Prostate gland (tissue), 2 donors: ENCODE measurements around the gene CEACAM16. TPM values are rescaled to one million over a fixed set of nuclear protein-coding genes. Genes with fewer than 3 reads are reported as not detected.
"Not testable (repeated sequence)": the region's sequence is repeated elsewhere in the genome, so short reads cannot be mapped to it uniquely, and the experiment has no call there.

Source experiments
- DNase-seq: peaks from one replicate; pipeline ENCODE4 v3.0.0-alpha.2; 2019; ENCODE audit warnings: low spot score
- H3K27ac ChIP-seq, 2 donors: fragments of 200-600 bp; sonication (generic); 2 replicates each; pipeline ENCODE4 v1.5.1; 2017 to 2019
- H3K27me3 ChIP-seq: fragments of 200-600 bp; sonication (generic); replicated peaks from 2 replicates; pipeline ENCODE4 v1.5.1; 2019; ENCODE audit not compliant: insufficient read depth
- H3K36me3 ChIP-seq, 2 donors: fragments of 200-600 bp; sonication (generic); 1 replicate in 1 of 2; 2 replicates in 1 of 2; pipeline versions ENCODE4 v1.5.1 to v1.8.1; 2017 to 2019
- H3K4me1 ChIP-seq: fragments of 200-600 bp; sonication (generic); replicated peaks from 2 replicates; pipeline ENCODE4 v1.5.1; 2019
- H3K4me3 ChIP-seq, 2 donors: fragments of 200-600 bp; sonication (generic); 2 replicates each; pipeline ENCODE4 v1.5.1; 2017 to 2019
- H3K9me3 ChIP-seq: fragments of 200-600 bp; sonication (generic); 2 replicates; pipeline ENCODE4 v1.5.1; 2017
- POLR2A ChIP-seq: fragments of 450-650 bp; IDR thresholded peaks from one replicate; pipeline ENCODE4 v1.6.1; 2016; ENCODE audit warnings: antibody characterized with exemption, mild to moderate bottlenecking
- POLR2AphosphoS5 ChIP-seq: sonication (generic); formaldehyde crosslinking; IDR thresholded peaks from one replicate; pipeline ENCODE4 v1.6.1; 2017; ENCODE audit warnings: antibody characterized with exemption
- WGBS: methylation state at CpG from one replicate; pipeline ENCODE4 v1.1.5; 2018; 5-methylcytosine and 5-hydroxymethylcytosine counted together
- intact Hi-C: fragments of 100-400 bp; cut with DNase I; formaldehyde crosslinking; loops from one replicate; pipeline ENCODE4 v1.14.2; 2022
- total RNA-seq, 2 donors: library from RNA; depleted of rRNA; stranded (reverse); fragments of >200 nt; gene quantifications; one replicate each; pipeline ENCODE4 v1.1.0, GENCODE V29; 2016
- TF ChIP-seq, protein P1 (sequence below), 4 experiments: fragments of 200-600 bp in 2 of 4; fragments of 450-650 bp in 2 of 4; sonication (generic) in 2 of 4; IDR thresholded peaks; 1 replicate in 3 of 4; 2 replicates in 1 of 4; pipeline ENCODE4 v1.5.1; 2016 to 2019; ENCODE audit warnings: antibody characterized with exemption in 4 of 4, mild to moderate bottlenecking in 2 of 4, moderate library complexity in 2 of 4

Gene CEACAM16
- total RNA-seq, 2 donors from 2014 or later: not detected

- Histone ChIP-seq H3K36me3 (no peaks in the 10 kb centered on the region), H3K27ac (no peak overlapping the region), H3K4me1 (peaks cover 5% of the 10 kb centered on the region), H3K27me3 (no peaks in the 10 kb centered on the region), H3K4me3 (no peak overlapping the region), H3K9me3 (no peaks in the 10 kb centered on the region)
- TF ChIP-seq POLR2AphosphoS5: no peak
- no peak for TF ChIP-seq POLR2A
- TF ChIP-seq, protein P1, sequence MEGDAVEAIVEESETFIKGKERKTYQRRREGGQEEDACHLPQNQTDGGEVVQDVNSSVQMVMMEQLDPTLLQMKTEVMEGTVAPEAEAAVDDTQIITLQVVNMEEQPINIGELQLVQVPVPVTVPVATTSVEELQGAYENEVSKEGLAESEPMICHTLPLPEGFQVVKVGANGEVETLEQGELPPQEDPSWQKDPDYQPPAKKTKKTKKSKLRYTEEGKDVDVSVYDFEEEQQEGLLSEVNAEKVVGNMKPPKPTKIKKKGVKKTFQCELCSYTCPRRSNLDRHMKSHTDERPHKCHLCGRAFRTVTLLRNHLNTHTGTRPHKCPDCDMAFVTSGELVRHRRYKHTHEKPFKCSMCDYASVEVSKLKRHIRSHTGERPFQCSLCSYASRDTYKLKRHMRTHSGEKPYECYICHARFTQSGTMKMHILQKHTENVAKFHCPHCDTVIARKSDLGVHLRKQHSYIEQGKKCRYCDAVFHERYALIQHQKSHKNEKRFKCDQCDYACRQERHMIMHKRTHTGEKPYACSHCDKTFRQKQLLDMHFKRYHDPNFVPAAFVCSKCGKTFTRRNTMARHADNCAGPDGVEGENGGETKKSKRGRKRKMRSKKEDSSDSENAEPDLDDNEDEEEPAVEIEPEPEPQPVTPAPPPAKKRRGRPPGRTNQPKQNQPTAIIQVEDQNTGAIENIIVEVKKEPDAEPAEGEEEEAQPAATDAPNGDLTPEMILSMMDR (IDR thresholded peaks at IDR 0.05): no peak
- DNase-seq: no peak
- intact Hi-C loops: no loop called here
- WGBS: 74% methylated on average over 8 of the region's 8 CpGs
Observed at GRCh38 chr19:44719262-44719701, 20.3 kb downstream of the CEACAM16 start.

- H3K27me3 ChIP-seq, DNase-seq, H3K36me3 ChIP-seq, H3K4me3 ChIP-seq, intact Hi-C loops, H3K9me3 ChIP-seq, H3K27ac ChIP-seq, H3K4me1 ChIP-seq: not testable (repeated sequence)
- 95% methylated on average over 9 of the region's 9 CpGs for WGBS
Observed at GRCh38 chr19:44720396-44720795, 21.4 kb downstream of the CEACAM16 start.

GRCh38 chr19:44720945-44721344 lies 22.0 kb downstream of the CEACAM16 start:
- H3K4me1 ChIP-seq: peaks cover 5% of the 10 kb centered on the region
- no peaks in the 10 kb centered on the region for H3K27me3 ChIP-seq
- TF ChIP-seq POLR2AphosphoS5 (no peak), POLR2A (no peak)
- TF ChIP-seq, protein P1 (IDR thresholded peaks at IDR 0.05): no peak
- no peak overlapping the region for H3K27ac ChIP-seq
- no peaks in the 10 kb centered on the region for H3K9me3 ChIP-seq
- 79% methylated on average over 6 of the region's 6 CpGs for WGBS
- intact Hi-C loops: no loop called here
- no peak overlapping the region for H3K4me3 ChIP-seq
- H3K36me3 ChIP-seq: no peaks in the 10 kb centered on the region
- no peak for DNase-seq

DNA sequence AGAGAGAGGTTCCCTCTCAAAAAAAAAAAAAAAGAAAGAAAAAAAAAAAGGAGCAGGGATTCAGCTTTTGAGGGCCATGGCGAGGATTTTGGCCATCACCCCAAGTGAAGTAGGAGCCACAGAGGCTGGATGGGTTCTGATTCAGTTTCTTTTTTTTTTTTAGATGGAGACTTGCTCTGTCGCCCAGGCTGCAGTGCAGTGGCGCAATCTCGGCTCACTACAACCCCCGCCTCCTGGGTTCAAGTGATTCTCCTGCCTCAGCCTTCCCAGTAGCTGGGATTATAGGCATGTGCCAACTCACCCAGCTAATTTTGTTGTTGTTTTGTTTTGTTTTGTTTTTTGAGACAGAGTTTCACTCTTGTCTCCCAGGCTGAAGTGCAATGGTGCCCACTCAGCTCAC lies 22.4 kb downstream of the CEACAM16 start:
- H3K27ac ChIP-seq, H3K36me3 ChIP-seq, DNase-seq, H3K9me3 ChIP-seq, H3K4me1 ChIP-seq, H3K4me3 ChIP-seq, H3K27me3 ChIP-seq, intact Hi-C loops: not testable (repeated sequence)
- WGBS: 90% methylated on average over 5 of the region's 5 CpGs

DNA sequence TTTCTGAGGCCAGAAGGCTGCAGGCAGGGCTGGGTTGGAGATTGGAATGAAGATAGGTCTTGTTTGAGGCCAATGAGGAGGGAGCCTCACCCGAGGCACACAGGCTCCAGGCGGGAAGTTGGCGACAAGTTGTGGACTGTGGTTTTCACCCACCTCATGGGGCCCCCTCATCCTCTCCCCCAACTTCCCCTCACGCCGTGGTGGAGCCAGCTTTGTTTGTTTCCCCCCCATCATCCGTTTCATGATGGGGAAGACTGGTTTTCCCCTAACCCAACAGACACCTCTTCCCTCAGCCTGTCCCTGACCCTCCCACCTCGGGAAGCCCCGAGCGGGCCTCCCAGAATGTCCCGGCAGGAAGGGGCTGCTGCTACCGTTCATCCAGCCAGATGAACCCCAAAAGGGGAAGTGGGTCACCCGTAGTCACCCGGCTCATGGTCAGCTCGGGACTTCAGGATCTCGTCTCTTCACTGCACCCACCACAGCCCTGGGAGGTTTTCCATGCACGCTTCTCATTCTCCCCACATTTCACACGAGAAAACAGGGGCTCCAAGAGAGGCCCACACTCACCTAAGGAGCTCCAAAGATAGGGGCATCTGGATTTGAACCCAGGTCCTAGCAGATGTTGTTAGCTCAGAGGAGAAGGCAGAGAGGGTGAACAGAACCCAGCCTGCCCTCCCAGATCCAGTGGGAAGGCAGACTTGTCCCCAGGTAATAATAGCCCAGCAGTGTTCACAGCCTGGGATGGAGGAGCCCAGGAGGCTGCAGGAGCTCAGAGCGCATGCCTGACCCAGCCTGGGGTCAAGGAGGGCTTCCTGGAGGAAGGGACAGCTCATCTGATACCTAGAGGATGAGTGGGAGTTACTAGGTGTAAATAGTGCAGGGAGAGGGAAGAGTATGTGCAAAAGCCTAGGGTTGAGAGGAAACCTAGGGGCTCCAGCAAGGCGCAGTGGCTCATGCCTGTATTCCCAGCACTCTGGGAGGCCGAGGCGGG lies 23.5 kb downstream of the CEACAM16 start:
- H3K27me3 ChIP-seq: no peaks in the 10 kb centered on the region
- no peak overlapping the region for H3K4me3 ChIP-seq
- H3K9me3 ChIP-seq: no peaks in the 10 kb centered on the region
- H3K36me3 ChIP-seq: no peaks in the 10 kb centered on the region
- intact Hi-C loops: loop anchor here (1.0 kb wide), 1 partner anchor 48 kb away; no protein-coding TSS in a partner anchor
- peaks cover 5% of the 10 kb centered on the region for H3K4me1 ChIP-seq
- no peak for DNase-seq
- no peak overlapping the region for H3K27ac ChIP-seq
- WGBS: 40% methylated on average over 21 of the region's 21 CpGs
- no peak for TF ChIP-seq POLR2AphosphoS5
- TF ChIP-seq POLR2A: no peak
- TF ChIP-seq, protein P1 (IDR thresholded peaks at IDR 0.05): no peak
